ENCODE measurements around the gene NPHP4. TPM values are rescaled to one million over a fixed set of nuclear protein-coding genes. Genes with fewer than 3 reads are reported as not detected.

NPHP4 gene
- total RNA-seq, 2 experiments from 2014 or later = 15.6 to 17.2 TPM

- H3K4me3 Mint-ChIP-seq = no peak overlapping the region
These were observed 161.2 kb downstream of the NPHP4 start for GRCh38 chr1:5830771-5831599.

GRCh38 chr1:5829414-5829813 lies 162.8 kb downstream of the NPHP4 start:
- H3K9me3 Mint-ChIP-seq (ENCODE audit: insufficient read depth) = no peaks in the 10 kb centered on the region
- H3K36me3 Mint-ChIP-seq (ENCODE audit: low read depth) = no peaks in the 10 kb centered on the region
- no peaks in the 10 kb centered on the region for H3K4me1 Mint-ChIP-seq (ENCODE audit: low read depth)
- H3K27ac Mint-ChIP-seq = no peak overlapping the region
- POLR2A ChIA-PET = no interaction called here
- H3K27me3 Mint-ChIP-seq (ENCODE audit: low read depth) = no peaks in the 10 kb centered on the region
- DNase-seq = no peak
- H3K4me3 Mint-ChIP-seq = no peak overlapping the region
- ATAC-seq = no peak
- CTCF ChIA-PET = no interaction called here

More at GRCh38 chr1:5830771-5831599, 161.2 kb downstream of the NPHP4 start:
- ATAC-seq (no peak), DNase-seq (no peak)
- H3K27me3 Mint-ChIP-seq (ENCODE audit: low read depth) = no peaks in the 10 kb centered on the region
- H3K9me3 Mint-ChIP-seq (ENCODE audit: insufficient read depth) = no peaks in the 10 kb centered on the region
- POLR2A ChIA-PET = no interaction called here
- H3K36me3 Mint-ChIP-seq (ENCODE audit: low read depth) = no peaks in the 10 kb centered on the region
- no peaks in the 10 kb centered on the region for H3K4me1 Mint-ChIP-seq (ENCODE audit: low read depth)
- CTCF ChIA-PET = no interaction called here
- no peak overlapping the region for H3K27ac Mint-ChIP-seq

- no peaks in the 10 kb centered on the region for H3K9me3 Mint-ChIP-seq (ENCODE audit: insufficient read depth)
- H3K4me1 Mint-ChIP-seq (ENCODE audit: low read depth) = no peaks in the 10 kb centered on the region
- POLR2A ChIA-PET = no interaction called here
- DNase-seq (no peak), ATAC-seq (no peak)
- H3K27me3 Mint-ChIP-seq (ENCODE audit: low read depth) = no peaks in the 10 kb centered on the region
- no peaks in the 10 kb centered on the region for H3K36me3 Mint-ChIP-seq (ENCODE audit: low read depth)
- H3K27ac Mint-ChIP-seq = no peak overlapping the region
- CTCF ChIA-PET = no interaction called here
- no peak overlapping the region for H3K4me3 Mint-ChIP-seq
These were observed 163.8 kb downstream of the NPHP4 start for GRCh38 chr1:5828308-5828935.

GRCh38 chr1:5827516-5827915 lies 164.7 kb downstream of the NPHP4 start:
- Mint-ChIP-seq H3K4me3 (no peak overlapping the region), H3K9me3 (ENCODE audit: insufficient read depth) (no peaks in the 10 kb centered on the region), H3K27me3 (ENCODE audit: low read depth) (no peaks in the 10 kb centered on the region), H3K4me1 (ENCODE audit: low read depth) (no peaks in the 10 kb centered on the region), H3K36me3 (ENCODE audit: low read depth) (no peaks in the 10 kb centered on the region), H3K27ac (no peak overlapping the region)
- ChIA-PET POLR2A (no interaction called here), CTCF (no interaction called here)
- ATAC-seq = no peak
- no peak for DNase-seq

GRCh38 chr1:5826601-5827000 lies 165.6 kb downstream of the NPHP4 start:
- H3K36me3 Mint-ChIP-seq (ENCODE audit: low read depth) = no peaks in the 10 kb centered on the region
- no peaks in the 10 kb centered on the region for H3K4me1 Mint-ChIP-seq (ENCODE audit: low read depth)
- ATAC-seq = no peak
- no peak overlapping the region for H3K4me3 Mint-ChIP-seq
- H3K27ac Mint-ChIP-seq = no peak overlapping the region
- no peaks in the 10 kb centered on the region for H3K27me3 Mint-ChIP-seq (ENCODE audit: low read depth)
- ChIA-PET CTCF (no interaction called here), POLR2A (no interaction called here)
- DNase-seq = no peak
- H3K9me3 Mint-ChIP-seq (ENCODE audit: insufficient read depth) = no peaks in the 10 kb centered on the region

GRCh38 chr1:5822726-5823125 lies 169.5 kb downstream of the NPHP4 start:
- ChIA-PET POLR2A (no interaction called here), CTCF (no interaction called here)
- Mint-ChIP-seq H3K27me3 (ENCODE audit: low read depth) (no peaks in the 10 kb centered on the region), H3K4me3 (no peak overlapping the region), H3K36me3 (ENCODE audit: low read depth) (no peaks in the 10 kb centered on the region), H3K9me3 (ENCODE audit: insufficient read depth) (no peaks in the 10 kb centered on the region), H3K27ac (no peak overlapping the region), H3K4me1 (ENCODE audit: low read depth) (no peaks in the 10 kb centered on the region)
- DNase-seq (no peak), ATAC-seq (no peak)

- DNase-seq = no peak
- H3K27ac Mint-ChIP-seq = no peak overlapping the region
- H3K27me3 Mint-ChIP-seq (ENCODE audit: low read depth) = no peaks in the 10 kb centered on the region
- no peaks in the 10 kb centered on the region for H3K9me3 Mint-ChIP-seq (ENCODE audit: insufficient read depth)
- no peaks in the 10 kb centered on the region for H3K36me3 Mint-ChIP-seq (ENCODE audit: low read depth)
- ChIA-PET POLR2A (no interaction called here), CTCF (no interaction called here)
- no peak overlapping the region for H3K4me3 Mint-ChIP-seq
- ATAC-seq = no peak
- H3K4me1 Mint-ChIP-seq (ENCODE audit: low read depth) = no peaks in the 10 kb centered on the region
These were observed 170.0 kb downstream of the NPHP4 start for GRCh38 chr1:5822266-5822665.

- DNase-seq (no peak), ATAC-seq (no peak)
- H3K4me1 Mint-ChIP-seq (ENCODE audit: low read depth) = no peaks in the 10 kb centered on the region
- ChIA-PET CTCF (no interaction called here), POLR2A (no interaction called here)
- no peak overlapping the region for H3K4me3 Mint-ChIP-seq
- H3K9me3 Mint-ChIP-seq (ENCODE audit: insufficient read depth) = no peaks in the 10 kb centered on the region
- no peaks in the 10 kb centered on the region for H3K36me3 Mint-ChIP-seq (ENCODE audit: low read depth)
- H3K27ac Mint-ChIP-seq = no peak overlapping the region
- no peaks in the 10 kb centered on the region for H3K27me3 Mint-ChIP-seq (ENCODE audit: low read depth)
These were observed 170.6 kb downstream of the NPHP4 start for GRCh38 chr1:5821540-5822176.

- Mint-ChIP-seq H3K4me3 (no peak overlapping the region), H3K27me3 (ENCODE audit: low read depth) (no peaks in the 10 kb centered on the region), H3K36me3 (ENCODE audit: low read depth) (no peaks in the 10 kb centered on the region), H3K4me1 (ENCODE audit: low read depth) (no peaks in the 10 kb centered on the region), H3K27ac (no peak overlapping the region), H3K9me3 (ENCODE audit: insufficient read depth) (no peaks in the 10 kb centered on the region)
- POLR2A ChIA-PET = no interaction called here
- DNase-seq (no peak), ATAC-seq (no peak)
- CTCF ChIA-PET = no interaction called here
These were observed 172.2 kb downstream of the NPHP4 start for GRCh38 chr1:5820026-5820421.

- no peak overlapping the region for H3K4me3 Mint-ChIP-seq
- H3K4me1 Mint-ChIP-seq (ENCODE audit: low read depth) = no peaks in the 10 kb centered on the region
- ATAC-seq = no peak
- ChIA-PET POLR2A (no interaction called here), CTCF (no interaction called here)
- no peak for DNase-seq
- H3K27me3 Mint-ChIP-seq (ENCODE audit: low read depth) = no peaks in the 10 kb centered on the region
- H3K9me3 Mint-ChIP-seq (ENCODE audit: insufficient read depth) = no peaks in the 10 kb centered on the region
- no peak overlapping the region for H3K27ac Mint-ChIP-seq
- no peaks in the 10 kb centered on the region for H3K36me3 Mint-ChIP-seq (ENCODE audit: low read depth)
These were observed 172.7 kb downstream of the NPHP4 start for GRCh38 chr1:5819391-5820025.

- ATAC-seq (no peak), DNase-seq (no peak)
- no peak overlapping the region for H3K27ac Mint-ChIP-seq
- H3K27me3 Mint-ChIP-seq (ENCODE audit: low read depth) = no peaks in the 10 kb centered on the region
- H3K36me3 Mint-ChIP-seq (ENCODE audit: low read depth) = no peaks in the 10 kb centered on the region
- H3K4me1 Mint-ChIP-seq (ENCODE audit: low read depth) = no peaks in the 10 kb centered on the region
- no peaks in the 10 kb centered on the region for H3K9me3 Mint-ChIP-seq (ENCODE audit: insufficient read depth)
- no peak overlapping the region for H3K4me3 Mint-ChIP-seq
- ChIA-PET CTCF (no interaction called here), POLR2A (no interaction called here)
These were observed 173.5 kb downstream of the NPHP4 start for GRCh38 chr1:5818755-5819154.

GRCh38 chr1:5815716-5816115 lies 176.5 kb downstream of the NPHP4 start:
- no peaks in the 10 kb centered on the region for H3K27me3 Mint-ChIP-seq (ENCODE audit: low read depth)
- no peaks in the 10 kb centered on the region for H3K4me1 Mint-ChIP-seq (ENCODE audit: low read depth)
- ATAC-seq (no peak), DNase-seq (no peak)
- ChIA-PET CTCF (interaction anchor here (0.6 kb wide), 1 partner anchor 133 kb away, joined by 3 read pairs; no protein-coding TSS in a partner anchor), POLR2A (no interaction called here)
- H3K4me3 Mint-ChIP-seq = no peak overlapping the region
- no peak overlapping the region for H3K27ac Mint-ChIP-seq
- H3K9me3 Mint-ChIP-seq (ENCODE audit: insufficient read depth) = no peaks in the 10 kb centered on the region
- no peaks in the 10 kb centered on the region for H3K36me3 Mint-ChIP-seq (ENCODE audit: low read depth)

Data from activated CD8-positive, alpha-beta T cell treated with anti-CD3 and anti-CD28 coated beads, Interleukin-2, amount 10 ng/mL, durations not matched to agents 7 days and 5 days (primary cell).